ENCODE data around the gene SARS1. TPM values are rescaled to one million over a fixed set of nuclear protein-coding genes. Genes with fewer than 3 reads are reported as not detected.
A peak's percentile ranks its signal among the peaks of the same experiment; 100 is the strongest.
"Not testable (repeated sequence)": the region's sequence is repeated elsewhere in the genome, so short reads cannot be mapped to it uniquely, and the experiment has no call there.

SARS1 gene, protein sequence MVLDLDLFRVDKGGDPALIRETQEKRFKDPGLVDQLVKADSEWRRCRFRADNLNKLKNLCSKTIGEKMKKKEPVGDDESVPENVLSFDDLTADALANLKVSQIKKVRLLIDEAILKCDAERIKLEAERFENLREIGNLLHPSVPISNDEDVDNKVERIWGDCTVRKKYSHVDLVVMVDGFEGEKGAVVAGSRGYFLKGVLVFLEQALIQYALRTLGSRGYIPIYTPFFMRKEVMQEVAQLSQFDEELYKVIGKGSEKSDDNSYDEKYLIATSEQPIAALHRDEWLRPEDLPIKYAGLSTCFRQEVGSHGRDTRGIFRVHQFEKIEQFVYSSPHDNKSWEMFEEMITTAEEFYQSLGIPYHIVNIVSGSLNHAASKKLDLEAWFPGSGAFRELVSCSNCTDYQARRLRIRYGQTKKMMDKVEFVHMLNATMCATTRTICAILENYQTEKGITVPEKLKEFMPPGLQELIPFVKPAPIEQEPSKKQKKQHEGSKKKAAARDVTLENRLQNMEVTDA
- total RNA-seq, result 92.8 TPM
- long read RNA-seq, transcript SARS-206 (2 exons, 804 nt), result minor isoform, 5 of 251 reads
- long read RNA-seq, transcript SARS-201 (11 exons, 1,852 nt), result major isoform, 224 of 251 reads
- long read RNA-seq, transcript SARS-202 (12 exons, 1,882 nt), result minor isoform, 6 of 251 reads
- long read RNA-seq, partial matches to known transcripts, result 5 of 251 reads
- long read RNA-seq, other reads (novel, unspliced or antisense), result 11 of 251 reads

- peak; percentile 92 for DNase-seq
- intact Hi-C loops (cut with DNase I), result no loop called here
- peak; percentile 98 for ATAC-seq (ENCODE audit: poor library complexity)
Observed at GRCh38 chr1:109213824-109214693, at the start of gene SARS1. TSS of gene SARS1 (plus strand) at chr1:109213918. CDS start at chr1:109213993, 75 bp downstream.

DNA sequence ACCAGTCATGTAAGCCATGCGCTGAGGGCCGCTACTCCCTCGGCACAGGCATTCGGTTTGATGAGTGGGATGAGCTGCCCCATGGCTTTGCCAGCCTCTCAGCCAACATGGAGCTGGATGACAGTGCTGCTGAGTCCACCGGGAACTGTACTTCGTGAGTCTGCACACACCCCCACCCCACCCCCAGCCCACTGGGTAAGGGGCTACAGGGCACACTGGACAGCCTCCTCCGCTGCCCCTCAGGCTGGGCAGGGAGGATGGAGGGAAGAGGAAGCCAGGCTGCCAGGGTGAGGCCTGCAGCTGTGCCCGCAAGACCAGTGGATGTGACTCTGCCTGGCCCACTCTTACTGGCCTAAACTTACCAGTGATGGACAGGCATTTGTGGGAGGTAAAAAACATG is 49.2 kb upstream of the SARS1 start:
- intact Hi-C loops (cut with DNase I), result no loop called here

GRCh38 chr1:109167001-109167506 is 46.7 kb upstream of the SARS1 start:
- no peak for DNase-seq
- no peak for ATAC-seq (ENCODE audit: poor library complexity)
- intact Hi-C loops (cut with DNase I), result no loop called here

More for the DNA sequence above, 49.2 kb upstream of the SARS1 start:
- no peak for ATAC-seq (ENCODE audit: poor library complexity)
- no peak for DNase-seq

DNA sequence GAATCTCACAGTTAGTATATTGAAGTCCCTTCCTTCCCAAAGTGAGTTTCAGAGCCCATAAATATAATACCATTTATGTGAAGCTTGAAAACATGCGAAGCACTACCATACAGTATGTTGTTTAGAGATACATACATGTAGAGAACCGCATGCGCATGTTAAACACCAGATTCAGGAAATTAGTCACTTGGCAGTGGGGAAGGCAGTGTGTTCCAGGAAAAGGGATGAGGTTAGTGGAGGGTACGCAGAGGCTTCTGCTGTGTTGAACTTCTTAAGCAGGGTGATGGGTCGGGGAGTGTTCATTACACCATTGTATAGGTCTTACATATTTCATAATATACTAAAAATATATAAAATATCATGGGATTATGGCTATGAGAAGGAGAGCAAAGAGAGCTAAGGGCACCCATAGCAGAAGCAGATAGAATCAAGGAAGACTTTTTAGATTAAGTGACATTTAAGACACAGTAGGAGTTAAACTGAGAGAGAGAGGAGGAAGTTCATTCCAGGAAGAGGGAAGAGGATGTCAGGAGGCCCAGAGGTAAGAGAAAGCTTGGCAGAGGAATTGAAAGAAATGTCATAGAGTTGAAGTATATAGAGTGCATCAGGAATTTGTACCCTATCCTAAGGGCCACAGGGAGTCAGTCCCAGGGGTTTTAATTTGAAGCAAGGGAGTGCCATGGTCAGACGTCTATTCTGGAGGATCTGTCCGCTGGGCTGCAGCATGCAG is 43.5 kb upstream of the SARS1 start:
- intact Hi-C loops (cut with DNase I), result no loop called here
- ATAC-seq (ENCODE audit: poor library complexity) (no peak), DNase-seq (no peak)

GRCh38 chr1:109171646-109172045 is 42.1 kb upstream of the SARS1 start:
- intact Hi-C loops (cut with DNase I), result no loop called here
- ATAC-seq (ENCODE audit: poor library complexity) (no peak), DNase-seq (no peak)

DNA sequence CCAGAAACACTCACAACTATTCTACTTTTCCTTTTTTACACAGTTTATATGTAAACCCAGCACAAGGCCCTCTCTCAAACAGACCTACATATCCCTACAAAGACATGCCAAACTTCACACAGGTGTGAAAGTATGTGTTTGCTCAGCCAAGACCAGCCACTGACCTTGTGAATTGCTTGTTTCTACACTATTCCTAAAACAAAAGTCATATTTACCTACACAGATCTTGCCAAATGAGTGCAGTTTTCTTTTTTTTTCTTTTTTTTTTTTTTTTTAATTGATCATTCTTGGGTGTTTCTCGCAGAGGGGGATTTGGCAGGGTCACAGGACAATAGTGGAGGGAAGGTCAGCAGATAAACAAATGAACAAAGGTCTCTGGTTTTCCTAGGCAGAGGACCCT is 37.4 kb upstream of the SARS1 start:
- DNase-seq; ATAC-seq (ENCODE audit: poor library complexity); intact Hi-C loops (cut with DNase I): not testable (repeated sequence)

- intact Hi-C loops (cut with DNase I); DNase-seq; ATAC-seq (ENCODE audit: poor library complexity): not testable (repeated sequence)
Observed at GRCh38 chr1:109180715-109181084, 33.0 kb upstream of the SARS1 start.

- ATAC-seq (ENCODE audit: poor library complexity) (no peak), DNase-seq (no peak)
- intact Hi-C loops (cut with DNase I), result no loop called here
Observed at GRCh38 chr1:109181085-109181806, 32.5 kb upstream of the SARS1 start.

- DNase-seq (no peak), ATAC-seq (ENCODE audit: poor library complexity) (no peak)
- intact Hi-C loops (cut with DNase I), result no loop called here
Observed at GRCh38 chr1:109181807-109182163, 31.9 kb upstream of the SARS1 start.

DNA sequence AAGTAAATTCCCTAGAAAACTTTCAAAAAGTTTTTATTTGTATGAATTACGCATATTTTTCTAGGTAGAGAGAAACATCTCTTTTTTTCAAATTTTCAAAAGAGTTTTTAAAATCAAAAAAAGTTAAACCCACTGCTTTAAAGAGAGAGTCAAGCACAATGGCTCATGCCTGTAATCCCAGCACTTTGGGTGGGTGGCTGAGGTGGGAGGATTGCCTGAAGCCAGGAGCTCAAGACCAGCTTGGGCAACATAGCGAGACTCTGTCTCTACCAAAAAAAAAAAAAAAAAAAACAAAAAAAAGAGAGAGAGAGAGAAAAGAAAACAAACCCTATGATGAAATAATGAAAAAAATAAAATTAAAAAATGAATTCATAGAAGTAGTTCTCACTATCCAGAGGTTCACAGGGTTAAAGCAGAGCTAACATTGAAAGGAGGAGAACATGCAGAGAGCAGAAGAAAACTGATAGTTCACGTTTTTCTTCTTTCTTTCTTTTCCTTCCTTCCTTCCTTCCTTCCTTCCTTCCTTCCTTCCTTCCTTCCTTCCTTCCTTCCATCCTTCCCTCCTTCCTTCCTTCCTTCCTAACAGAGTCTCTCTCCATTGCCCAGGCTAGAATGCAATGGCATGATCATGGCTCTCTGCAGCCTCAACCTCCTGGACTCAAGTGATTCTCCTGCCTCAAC is 30.5 kb upstream of the SARS1 start:
- ATAC-seq (ENCODE audit: poor library complexity), result no peak
- no peak for DNase-seq
- intact Hi-C loops (cut with DNase I), result no loop called here

- DNase-seq (no peak), ATAC-seq (ENCODE audit: poor library complexity) (no peak)
- intact Hi-C loops (cut with DNase I), result no loop called here
Observed at GRCh38 chr1:109184687-109185086, 29.0 kb upstream of the SARS1 start.

- intact Hi-C loops (cut with DNase I), result no loop called here
- no peak for DNase-seq
- ATAC-seq (ENCODE audit: poor library complexity), result no peak
Observed at GRCh38 chr1:109185357-109185756, 28.4 kb upstream of the SARS1 start.

DNA sequence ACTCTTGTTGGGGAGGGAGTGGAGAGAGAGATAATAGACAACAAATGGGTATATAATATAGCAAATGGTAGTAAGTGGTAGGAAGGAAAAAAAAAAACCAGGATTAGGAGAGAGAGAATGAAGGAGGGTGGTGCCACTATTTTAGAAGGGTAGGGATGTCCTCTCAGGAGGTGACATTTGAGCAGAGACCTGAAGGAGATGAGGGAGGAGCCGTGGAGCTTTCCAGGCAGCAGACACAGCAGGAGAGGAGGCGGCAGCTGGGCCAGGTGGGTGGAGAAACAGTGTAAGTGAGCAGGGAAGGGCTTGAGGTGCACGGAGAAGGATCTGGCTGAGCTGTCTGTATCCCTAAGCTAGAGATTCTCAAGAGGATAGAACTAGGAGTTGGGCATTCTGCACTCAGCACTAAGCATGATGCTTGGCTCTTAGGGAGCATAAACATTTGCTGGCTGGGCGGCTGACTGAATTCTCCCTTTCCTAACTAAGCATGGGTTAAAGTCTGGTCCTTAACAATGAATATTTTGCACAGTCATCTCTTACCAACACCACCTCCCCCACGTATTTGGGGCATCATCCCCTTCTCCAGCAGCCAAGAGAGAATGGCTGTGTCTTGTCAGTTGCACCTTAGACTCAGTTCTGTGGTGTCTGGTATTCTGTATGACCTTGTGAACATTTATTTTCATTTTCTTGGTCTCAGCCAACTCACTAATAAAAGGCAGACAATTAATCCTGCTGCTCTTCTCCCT is 27.6 kb upstream of the SARS1 start:
- DNase-seq (no peak), ATAC-seq (ENCODE audit: poor library complexity) (no peak)
- intact Hi-C loops (cut with DNase I), result no loop called here

GRCh38 chr1:109186733-109187086 is 27.0 kb upstream of the SARS1 start:
- ATAC-seq (ENCODE audit: poor library complexity), result peak; percentile 64
- intact Hi-C loops (cut with DNase I), result no loop called here
- DNase-seq, result peak; percentile 53

DNA sequence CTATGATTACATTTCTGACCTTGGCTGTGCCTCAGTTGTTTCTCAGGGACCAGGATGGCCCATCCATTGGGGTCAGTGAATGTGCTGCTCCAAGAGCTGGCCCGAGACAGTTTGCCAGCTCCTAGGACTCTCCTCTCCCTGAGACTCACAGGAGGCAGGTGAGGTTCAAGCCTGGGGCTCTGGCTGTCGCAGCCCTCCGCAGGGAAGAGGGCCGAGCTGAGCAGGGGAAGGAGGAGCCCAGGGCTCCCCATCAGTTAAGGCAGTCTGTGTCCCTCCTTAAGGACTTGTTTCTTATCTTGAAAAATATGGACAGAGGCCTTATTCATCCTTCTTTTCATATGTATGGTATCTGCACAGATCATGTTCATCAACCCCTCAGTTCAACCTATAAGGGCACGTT is 26.6 kb upstream of the SARS1 start:
- ATAC-seq (ENCODE audit: poor library complexity) (no peak), DNase-seq (no peak)
- intact Hi-C loops (cut with DNase I), result no loop called here

DNA sequence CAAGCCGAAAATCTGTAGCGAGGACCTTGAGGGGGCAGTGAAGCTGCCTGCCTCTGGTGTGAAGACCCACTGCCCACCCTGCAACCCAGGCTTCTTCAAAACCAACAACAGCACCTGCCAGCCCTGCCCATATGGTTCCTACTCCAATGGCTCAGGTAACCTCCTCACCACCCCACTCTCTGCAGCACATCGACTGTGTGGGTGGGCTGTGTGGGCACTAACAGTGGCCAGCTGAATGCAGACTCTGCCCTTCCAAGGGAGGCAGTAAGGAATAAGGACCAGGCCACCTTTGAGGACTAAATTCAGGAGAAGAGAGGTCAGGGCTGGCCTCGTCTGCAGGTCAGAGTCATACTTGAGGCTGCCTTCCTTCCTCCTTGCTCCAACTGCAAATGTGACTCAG is 25.5 kb upstream of the SARS1 start:
- intact Hi-C loops (cut with DNase I), result no loop called here
- DNase-seq, result no peak
- ATAC-seq (ENCODE audit: poor library complexity), result no peak

- intact Hi-C loops (cut with DNase I), result no loop called here
- ATAC-seq (ENCODE audit: poor library complexity) (no peak), DNase-seq (no peak)
Observed at GRCh38 chr1:109188781-109189180, 24.9 kb upstream of the SARS1 start.

Measured in Right ventricle myocardium superior (tissue), 1 donor.